Astrocyte (in vitro differentiated cells and primary cell): ENCODE results near the gene TSBP1.

Source experiments
- CTCF ChIP-seq: IDR thresholded peaks from 2 replicates; pipeline ENCODE4 v1.5.1; 2011; ENCODE audit warnings: low read depth, mild to moderate bottlenecking, inconsistent platforms, low read length, moderate library complexity; ENCODE audit not compliant: insufficient read depth
- EZH2 ChIP-seq: IDR thresholded peaks from 2 replicates; pipeline ENCODE4 v1.6.1; 2012; ENCODE audit warnings: mild to moderate bottlenecking, low read length, inconsistent platforms; ENCODE audit not compliant: insufficient read depth

DNA sequence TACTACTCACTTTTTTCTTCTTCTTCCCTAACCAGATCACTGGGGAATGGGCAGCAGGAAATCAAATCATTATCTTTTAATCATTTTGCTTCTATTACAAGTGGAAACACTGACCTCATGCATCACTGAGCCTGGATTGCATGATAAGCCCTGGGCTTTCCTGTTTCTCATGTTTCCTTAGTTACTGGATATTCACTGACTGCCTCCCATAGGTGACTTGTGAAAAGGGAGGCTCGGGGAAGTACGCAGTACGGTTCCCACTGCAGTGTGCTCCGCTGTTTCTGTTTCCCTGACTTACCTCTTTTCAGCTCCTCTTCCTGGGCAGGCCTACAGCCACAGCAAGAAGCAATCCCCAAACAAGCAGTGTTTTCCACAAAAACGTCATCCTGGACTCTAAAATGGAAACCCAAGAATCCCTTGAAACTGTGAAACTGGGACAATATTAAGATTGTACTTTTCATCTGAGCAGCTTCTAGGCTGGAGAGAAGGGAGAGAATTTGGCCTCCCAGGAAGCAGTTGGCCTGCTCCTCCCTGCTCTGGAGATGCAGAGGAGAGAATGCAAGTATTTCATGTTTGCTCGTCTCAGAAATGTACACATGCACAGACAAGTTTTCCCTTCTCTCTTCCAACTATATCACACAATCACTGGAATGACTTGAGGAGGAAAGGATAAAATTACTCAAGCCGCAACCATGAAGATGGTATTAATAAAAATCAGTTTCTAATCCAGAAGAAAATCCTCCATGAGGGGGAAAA, 22.1 kb upstream of the TSBP1 start:
- TF ChIP-seq CTCF = no peak
- no peak for TF ChIP-seq EZH2
